GM23338 (cell line): ENCODE results near the gene DIO1.

ENCODE experiments used
- EZH2 ChIP-seq: fragments of 200-600 bp; sonication (generic); IDR thresholded peaks from one replicate; pipeline ENCODE4 v1.8.0; 2017; ENCODE audit warnings: antibody characterized with exemption, mild to moderate bottlenecking, low read depth; ENCODE audit not compliant: unreplicated experiment
- TF ChIP-seq, protein P1 (sequence below), 2 experiments: fragments of 200-600 bp in 1 of 2; sonication (generic) in 1 of 2; conservative IDR thresholded peaks; 2 replicates each; pipeline versions ENCODE4 v1.5.1 to v1.6.1; 2016 to 2017; ENCODE audit warnings: antibody characterized with exemption in 2 of 2, low read depth in 2 of 2, mild to moderate bottlenecking in 2 of 2, moderate library complexity in 1 of 2

DNA sequence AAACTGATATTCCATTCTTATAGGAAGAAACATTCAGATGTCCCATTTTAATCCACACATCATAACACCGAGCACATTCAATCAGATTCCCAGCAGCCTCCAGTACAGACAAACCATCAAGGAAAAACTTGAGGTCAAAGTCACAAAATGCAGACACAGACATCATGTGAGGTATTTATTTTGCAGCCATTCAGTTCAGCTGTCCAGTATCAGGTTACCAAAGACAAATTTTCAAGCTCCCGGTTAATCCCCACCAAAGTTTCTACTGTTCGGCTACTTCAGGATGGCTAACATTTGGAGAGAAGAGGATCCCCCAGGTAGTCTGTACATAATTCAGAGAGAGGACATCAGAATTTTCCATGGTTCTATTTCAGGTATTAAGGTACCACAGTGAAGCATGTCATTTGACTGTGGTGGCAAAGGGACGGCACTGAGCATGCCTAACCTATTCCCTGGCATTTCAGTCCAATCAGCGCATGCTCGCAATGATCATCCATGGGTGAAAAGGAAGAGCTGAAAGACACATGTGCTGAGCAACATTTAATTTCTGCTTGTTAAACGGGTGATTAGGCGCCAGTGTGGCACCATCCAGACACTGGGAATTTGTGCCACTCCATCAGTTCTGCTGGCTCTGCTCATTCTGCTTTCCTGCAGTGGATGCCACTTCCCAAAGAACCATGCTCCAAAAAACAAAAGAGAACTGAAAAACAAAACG, 42.3 kb upstream of the DIO1 start:
- TF ChIP-seq, protein P1, sequence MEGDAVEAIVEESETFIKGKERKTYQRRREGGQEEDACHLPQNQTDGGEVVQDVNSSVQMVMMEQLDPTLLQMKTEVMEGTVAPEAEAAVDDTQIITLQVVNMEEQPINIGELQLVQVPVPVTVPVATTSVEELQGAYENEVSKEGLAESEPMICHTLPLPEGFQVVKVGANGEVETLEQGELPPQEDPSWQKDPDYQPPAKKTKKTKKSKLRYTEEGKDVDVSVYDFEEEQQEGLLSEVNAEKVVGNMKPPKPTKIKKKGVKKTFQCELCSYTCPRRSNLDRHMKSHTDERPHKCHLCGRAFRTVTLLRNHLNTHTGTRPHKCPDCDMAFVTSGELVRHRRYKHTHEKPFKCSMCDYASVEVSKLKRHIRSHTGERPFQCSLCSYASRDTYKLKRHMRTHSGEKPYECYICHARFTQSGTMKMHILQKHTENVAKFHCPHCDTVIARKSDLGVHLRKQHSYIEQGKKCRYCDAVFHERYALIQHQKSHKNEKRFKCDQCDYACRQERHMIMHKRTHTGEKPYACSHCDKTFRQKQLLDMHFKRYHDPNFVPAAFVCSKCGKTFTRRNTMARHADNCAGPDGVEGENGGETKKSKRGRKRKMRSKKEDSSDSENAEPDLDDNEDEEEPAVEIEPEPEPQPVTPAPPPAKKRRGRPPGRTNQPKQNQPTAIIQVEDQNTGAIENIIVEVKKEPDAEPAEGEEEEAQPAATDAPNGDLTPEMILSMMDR (conservative IDR thresholded peaks at IDR 0.05; ENCODE audit: low read depth in 2 of 2) = no peak
- TF ChIP-seq EZH2 = no peak
